A549 (cell line): ENCODE measurements around the gene SMIM30.

ENCODE experiments used
- BHLHE40 ChIP-seq: IDR thresholded peaks from 2 replicates; pipeline ENCODE4 v1.6.1; 2012; ENCODE audit warnings: low read depth, low read length, inconsistent platforms
- CHD4 ChIP-seq: fragments of 200-600 bp; sonication (generic); IDR thresholded peaks from 2 replicates; pipeline ENCODE4 v1.6.1; 2016; ENCODE audit warnings: antibody characterized with exemption, mild to moderate bottlenecking, borderline replicate concordance
- EP300 ChIP-seq, 2 experiments: fragments of >200 bp; sonication (Bioruptor Twin); formaldehyde crosslinking; IDR thresholded peaks; 2 replicates in 1 of 2; 3 replicates in 1 of 2; pipeline ENCODE4 v1.6.1; 2016 to 2017
- NFE2L2 ChIP-seq: fragments of 150-350 bp; conservative IDR thresholded peaks from 2 replicates; pipeline ENCODE4 v1.6.1; 2014; ENCODE audit warnings: low read length
- POLR2A ChIP-seq: IDR thresholded peaks from 2 replicates; pipeline ENCODE4 v1.6.1; 2012; ENCODE audit warnings: mild to moderate bottlenecking, low read length
- POLR2AphosphoS2 ChIP-seq: conservative IDR thresholded peaks from 2 replicates; pipeline ENCODE4 v1.6.1; 2012; ENCODE audit warnings: low read length, improper control_type of control experiment, inconsistent platforms
- RFX5 ChIP-seq: fragments of 450-650 bp; IDR thresholded peaks from 2 replicates; pipeline ENCODE4 v1.7.1; 2014; ENCODE audit warnings: antibody characterized with exemption, mild to moderate bottlenecking, moderate library complexity
- SMC3 ChIP-seq: fragments of >200 bp; sonication (Bioruptor Twin); formaldehyde crosslinking; IDR thresholded peaks from 3 replicates; pipeline ENCODE4 v1.6.1; 2018; ENCODE audit warnings: inconsistent platforms
- SREBF2 ChIP-seq: fragments of 450-650 bp; IDR thresholded peaks from 2 replicates; pipeline ENCODE4 v1.6.1; 2014; ENCODE audit warnings: mild to moderate bottlenecking, moderate library complexity
- ZSCAN20 ChIP-seq: fragments of 250-450 bp; sonication (Bioruptor Pico); IDR thresholded peaks from 2 replicates; pipeline ENCODE4 v1.8.0; 2022; ENCODE audit warnings: mild to moderate bottlenecking, moderate library complexity
- TF ChIP-seq, protein P1 (sequence below): fragments of >200 bp; sonication (Bioruptor Twin); formaldehyde crosslinking; IDR thresholded peaks from 3 replicates; pipeline ENCODE4 v1.5.1; 2016
- TF ChIP-seq, protein P2 (sequence below): fragments of 250-450 bp; sonication (Bioruptor Pico); IDR thresholded peaks from 2 replicates; pipeline ENCODE4 v1.5.0; 2021; ENCODE audit warnings: mild to moderate bottlenecking, moderate library complexity, borderline replicate concordance

- TF ChIP-seq, protein P1, sequence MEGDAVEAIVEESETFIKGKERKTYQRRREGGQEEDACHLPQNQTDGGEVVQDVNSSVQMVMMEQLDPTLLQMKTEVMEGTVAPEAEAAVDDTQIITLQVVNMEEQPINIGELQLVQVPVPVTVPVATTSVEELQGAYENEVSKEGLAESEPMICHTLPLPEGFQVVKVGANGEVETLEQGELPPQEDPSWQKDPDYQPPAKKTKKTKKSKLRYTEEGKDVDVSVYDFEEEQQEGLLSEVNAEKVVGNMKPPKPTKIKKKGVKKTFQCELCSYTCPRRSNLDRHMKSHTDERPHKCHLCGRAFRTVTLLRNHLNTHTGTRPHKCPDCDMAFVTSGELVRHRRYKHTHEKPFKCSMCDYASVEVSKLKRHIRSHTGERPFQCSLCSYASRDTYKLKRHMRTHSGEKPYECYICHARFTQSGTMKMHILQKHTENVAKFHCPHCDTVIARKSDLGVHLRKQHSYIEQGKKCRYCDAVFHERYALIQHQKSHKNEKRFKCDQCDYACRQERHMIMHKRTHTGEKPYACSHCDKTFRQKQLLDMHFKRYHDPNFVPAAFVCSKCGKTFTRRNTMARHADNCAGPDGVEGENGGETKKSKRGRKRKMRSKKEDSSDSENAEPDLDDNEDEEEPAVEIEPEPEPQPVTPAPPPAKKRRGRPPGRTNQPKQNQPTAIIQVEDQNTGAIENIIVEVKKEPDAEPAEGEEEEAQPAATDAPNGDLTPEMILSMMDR, result no peak
- TF ChIP-seq NFE2L2 (no peak), ZSCAN20 (CRISPR knock-in tag) (no peak), EP300 (IDR thresholded peaks at IDR 0.05) (no peak), CHD4 (no peak), BHLHE40 (no peak), SREBF2 (no peak), POLR2A (no peak), POLR2AphosphoS2 (no peak), SMC3 (no peak), RFX5 (no peak)
- TF ChIP-seq, protein P2, sequence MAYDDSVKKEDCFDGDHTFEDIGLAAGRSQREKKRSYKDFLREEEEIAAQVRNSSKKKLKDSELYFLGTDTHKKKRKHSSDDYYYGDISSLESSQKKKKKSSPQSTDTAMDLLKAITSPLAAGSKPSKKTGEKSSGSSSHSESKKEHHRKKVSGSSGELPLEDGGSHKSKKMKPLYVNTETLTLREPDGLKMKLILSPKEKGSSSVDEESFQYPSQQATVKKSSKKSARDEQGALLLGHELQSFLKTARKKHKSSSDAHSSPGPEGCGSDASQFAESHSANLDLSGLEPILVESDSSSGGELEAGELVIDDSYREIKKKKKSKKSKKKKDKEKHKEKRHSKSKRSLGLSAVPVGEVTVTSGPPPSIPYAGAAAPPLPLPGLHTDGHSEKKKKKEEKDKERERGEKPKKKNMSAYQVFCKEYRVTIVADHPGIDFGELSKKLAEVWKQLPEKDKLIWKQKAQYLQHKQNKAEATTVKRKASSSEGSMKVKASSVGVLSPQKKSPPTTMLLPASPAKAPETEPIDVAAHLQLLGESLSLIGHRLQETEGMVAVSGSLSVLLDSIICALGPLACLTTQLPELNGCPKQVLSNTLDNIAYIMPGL (CRISPR knock-in tag), result no peak
These were observed 9.7 kb upstream of the SMIM30 start for GRCh38 chr7:113128031-113128430.
